Calu3 (cell line): Measurements from ENCODE around the gene CHMP2B. TPM values are rescaled to one million over a fixed set of nuclear protein-coding genes. Genes with fewer than 3 reads are reported as not detected.

Source experiments
- BruUV-seq: library from RNA; stranded (reverse); fragments of 400-500 nt; replicated peaks from 2 replicates; lab custom pipeline; 2021; lab: Mats Ljungman, UMichigan
- CTCF ChIA-PET: fragments of 300-600 bp; sonication (Branson Sonifier 250); formaldehyde crosslinking; loops from one replicate; lab custom pipeline; 2022; ENCODE audit warnings: antibody characterized with exemption; lab: Charles Lee
- DNase-seq: peaks from one replicate; pipeline ENCODE4 v3.0.0; 2022
- H3K27ac Mint-ChIP-seq: one replicate; pipeline ENCODE4 v1.8.0; 2022; ENCODE audit warnings: mixed read lengths; ENCODE audit not compliant: unreplicated experiment
- H3K27me3 Mint-ChIP-seq: one replicate; pipeline ENCODE4 v1.8.0; 2022; ENCODE audit warnings: mixed read lengths; ENCODE audit not compliant: unreplicated experiment
- H3K36me3 Mint-ChIP-seq: one replicate; pipeline ENCODE4 v1.8.0; 2022; ENCODE audit warnings: mild to moderate bottlenecking, moderate library complexity, mixed read lengths; ENCODE audit not compliant: insufficient read depth, unreplicated experiment
- H3K4me1 Mint-ChIP-seq: one replicate; pipeline ENCODE4 v1.8.0; 2022; ENCODE audit warnings: mild to moderate bottlenecking, low read depth, mixed read lengths; ENCODE audit not compliant: unreplicated experiment
- H3K4me3 Mint-ChIP-seq: one replicate; pipeline ENCODE4 v1.8.0; 2022; ENCODE audit warnings: mild to moderate bottlenecking, low read depth, moderate library complexity, mixed read lengths; ENCODE audit not compliant: unreplicated experiment
- H3K9me3 Mint-ChIP-seq: one replicate; pipeline ENCODE4 v1.8.0; 2022; ENCODE audit warnings: low read depth, mixed read lengths; ENCODE audit not compliant: unreplicated experiment
- CTCF ChIP-seq: fragments of 200-600 bp; IDR thresholded peaks from one replicate; pipeline ENCODE4 v1.8.0; 2022; ENCODE audit warnings: antibody characterized with exemption; ENCODE audit not compliant: unreplicated experiment
- intact Hi-C: fragments of 100-400 bp; cut with micrococcal nuclease; formaldehyde crosslinking; loops from one replicate; pipeline ENCODE4 v1.10.0; 2022; ENCODE audit not compliant: unreplicated experiment
- total RNA-seq: library from RNA; stranded (reverse); gene quantifications from 2 replicates; pipeline ENCODE4 v1.2.3, GENCODE V29; 2022

Gene CHMP2B
- total RNA-seq, 1 experiment from 2014 or later = 58.8 TPM

- Mint-ChIP-seq H3K9me3 (no peaks in the 10 kb centered on the region), H3K4me3 (no peak overlapping the region), H3K27me3 (no peaks in the 10 kb centered on the region), H3K4me1 (no peaks in the 10 kb centered on the region), H3K27ac (no peak overlapping the region), H3K36me3 (peaks cover 7% of the 10 kb centered on the region)
- DNase-seq = no peak
- CTCF ChIA-PET = interaction anchor here (0.7 kb wide), 1 partner anchor 921 kb away, joined by 3 read pairs; no protein-coding TSS in a partner anchor
- no TSS peak for BruUV-seq
- TF ChIP-seq CTCF = no peak
- intact Hi-C loops = loop anchor here (2.0 kb wide), 1 partner anchor 19 kb away; the partner anchor contains the start of gene CHMP2B
These were observed 19.6 kb upstream of the CHMP2B start for GRCh38 chr3:87207460-87207859.

DNA sequence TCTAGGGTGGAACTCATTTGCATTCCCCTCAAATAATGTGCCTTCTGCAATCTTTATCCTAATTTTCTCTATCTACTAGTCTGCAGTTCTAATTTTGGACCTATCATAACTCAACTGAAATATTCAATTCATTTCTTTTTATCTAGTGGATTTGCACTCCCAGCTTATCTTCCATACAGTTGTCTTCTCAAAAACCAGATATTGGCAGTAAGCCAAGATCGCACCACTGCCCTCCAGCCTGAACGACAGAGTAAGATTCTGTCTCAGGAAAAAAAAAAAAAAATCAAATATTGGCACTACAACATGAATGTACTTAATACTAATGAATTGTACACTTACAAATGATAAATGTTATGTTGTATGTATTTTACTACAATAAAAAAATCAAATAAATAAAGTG, 18.0 kb upstream of the CHMP2B start:
- intact Hi-C loops = no loop called here
- Mint-ChIP-seq H3K4me1 (no peaks in the 10 kb centered on the region), H3K9me3 (no peaks in the 10 kb centered on the region), H3K27ac (no peak overlapping the region), H3K27me3 (no peaks in the 10 kb centered on the region), H3K36me3 (peaks cover 7% of the 10 kb centered on the region), H3K4me3 (no peak overlapping the region)
- no TSS peak for BruUV-seq
- CTCF ChIA-PET = interaction anchor here (0.7 kb wide), 2 partner anchors 15 to 435 kb away, joined by 3 to 4 read pairs; no protein-coding TSS in a partner anchor
- DNase-seq = no peak
- TF ChIP-seq CTCF = no peak

GRCh38 chr3:87218560-87218959, 8.5 kb upstream of the CHMP2B start:
- TF ChIP-seq CTCF = no peak
- H3K4me1 Mint-ChIP-seq = no peaks in the 10 kb centered on the region

DNA sequence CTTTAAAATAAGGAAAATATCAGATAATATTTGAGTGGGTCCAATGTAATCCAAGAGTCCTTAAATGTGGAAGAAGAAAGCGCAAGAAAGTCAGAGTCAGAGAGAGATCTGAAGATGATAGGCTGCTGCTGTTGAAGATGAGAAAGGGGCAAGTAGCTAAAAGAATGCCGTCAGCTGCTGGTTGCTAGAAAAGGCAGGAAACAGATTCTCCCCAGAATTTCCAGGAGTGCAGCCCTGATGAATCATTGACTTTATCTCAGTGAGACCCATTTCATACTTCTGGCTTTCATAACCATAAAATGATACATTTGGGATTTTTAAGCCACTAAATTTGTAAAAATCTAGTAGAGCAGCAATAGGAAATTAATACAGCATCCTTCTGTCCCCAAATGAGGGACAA, 7.5 kb upstream of the CHMP2B start:
- CTCF ChIA-PET = no interaction called here
- BruUV-seq = no TSS peak
- Mint-ChIP-seq H3K4me1 (no peaks in the 10 kb centered on the region), H3K27ac (no peak overlapping the region), H3K27me3 (no peaks in the 10 kb centered on the region), H3K36me3 (no peaks in the 10 kb centered on the region), H3K4me3 (no peak overlapping the region), H3K9me3 (peaks cover 6% of the 10 kb centered on the region)
- TF ChIP-seq CTCF = no peak
- no peak for DNase-seq
- intact Hi-C loops = no loop called here

More at GRCh38 chr3:87218560-87218959, 8.5 kb upstream of the CHMP2B start:
- CTCF ChIA-PET = no interaction called here
- peaks cover 6% of the 10 kb centered on the region for H3K9me3 Mint-ChIP-seq
- no peak overlapping the region for H3K4me3 Mint-ChIP-seq
- H3K27ac Mint-ChIP-seq = no peak overlapping the region
- no peaks in the 10 kb centered on the region for H3K36me3 Mint-ChIP-seq
- no peak for DNase-seq
- intact Hi-C loops = no loop called here
- no peaks in the 10 kb centered on the region for H3K27me3 Mint-ChIP-seq
- BruUV-seq = no TSS peak
